Retinal pigment epithelial cell (primary cell): ENCODE measurements around the gene RAB26.

Experiments used
- DNase-seq: peaks from one replicate; pipeline ENCODE4 v3.0.0-alpha.2; 2010; ENCODE audit warnings: low read depth
- H3K4me3 ChIP-seq: 2 replicates; pipeline ENCODE4 v1.5.1; 2011; ENCODE audit warnings: mild to moderate bottlenecking, low read length, control low read depth, moderate library complexity
- CTCF ChIP-seq: conservative IDR thresholded peaks from 2 replicates; pipeline ENCODE4 v1.5.1; 2011; ENCODE audit warnings: low read depth, low read length, control low read depth, inconsistent platforms

Gene RAB26

GRCh38 chr16:2171601-2172178 lies 23.3 kb downstream of the RAB26 start:
- no peak for DNase-seq
- no peak overlapping the region for H3K4me3 ChIP-seq
- no peak for TF ChIP-seq CTCF

DNA sequence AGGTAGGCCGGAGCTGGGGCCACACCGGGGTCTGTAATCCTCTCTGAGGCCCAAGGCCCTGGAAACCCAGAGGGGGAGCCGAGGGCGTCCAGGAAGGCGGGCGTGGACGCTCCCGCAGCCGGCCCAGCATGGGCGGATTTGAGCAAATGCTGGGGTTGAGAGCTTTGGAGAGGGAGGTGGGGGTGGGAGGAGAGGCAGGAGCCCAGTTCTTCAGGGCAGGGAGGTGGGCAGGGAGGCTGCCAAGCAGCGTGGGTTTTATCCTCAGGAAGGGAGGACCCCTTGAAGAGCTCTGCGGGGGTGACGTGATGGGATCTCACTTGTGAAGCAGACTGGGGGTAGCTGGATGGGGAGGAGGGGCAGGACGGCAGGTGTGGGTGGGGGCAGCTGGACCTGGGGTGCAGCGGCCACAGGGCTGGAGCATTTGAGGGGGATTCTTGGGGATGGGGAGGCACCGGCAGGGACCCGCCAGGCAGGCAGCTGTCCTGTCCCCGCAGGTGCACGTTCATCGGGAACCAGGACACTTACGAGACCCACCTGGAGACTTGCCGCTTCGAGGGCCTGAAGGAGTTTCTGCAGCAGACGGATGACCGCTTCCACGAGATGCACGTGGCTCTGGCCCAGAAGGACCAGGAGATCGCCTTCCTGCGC lies 24.4 kb downstream of the RAB26 start:
- no peak for TF ChIP-seq CTCF
- H3K4me3 ChIP-seq = no peak overlapping the region
- DNase-seq = no peak

GRCh38 chr16:2173366-2173765 lies 24.9 kb downstream of the RAB26 start:
- no peak for TF ChIP-seq CTCF
- no peak overlapping the region for H3K4me3 ChIP-seq
- DNase-seq = no peak

DNA sequence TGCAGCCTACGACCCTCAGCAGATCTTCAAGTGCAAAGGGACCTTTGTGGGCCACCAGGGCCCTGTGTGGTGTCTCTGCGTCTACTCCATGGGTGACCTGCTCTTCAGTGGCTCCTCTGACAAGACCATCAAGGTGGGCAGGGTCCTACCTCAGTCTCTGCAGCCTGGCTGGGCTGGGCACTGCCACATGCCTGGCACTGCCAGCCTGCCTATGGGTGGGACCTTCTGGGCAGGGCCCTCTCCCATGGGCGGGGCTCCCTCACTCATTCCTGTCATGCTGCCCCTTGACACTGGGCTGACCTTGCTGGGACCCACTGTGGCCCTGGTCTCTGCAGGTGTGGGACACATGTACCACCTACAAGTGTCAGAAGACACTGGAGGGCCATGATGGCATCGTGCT lies 25.5 kb downstream of the RAB26 start:
- no peak overlapping the region for H3K4me3 ChIP-seq
- no peak for TF ChIP-seq CTCF
- DNase-seq = no peak

DNA sequence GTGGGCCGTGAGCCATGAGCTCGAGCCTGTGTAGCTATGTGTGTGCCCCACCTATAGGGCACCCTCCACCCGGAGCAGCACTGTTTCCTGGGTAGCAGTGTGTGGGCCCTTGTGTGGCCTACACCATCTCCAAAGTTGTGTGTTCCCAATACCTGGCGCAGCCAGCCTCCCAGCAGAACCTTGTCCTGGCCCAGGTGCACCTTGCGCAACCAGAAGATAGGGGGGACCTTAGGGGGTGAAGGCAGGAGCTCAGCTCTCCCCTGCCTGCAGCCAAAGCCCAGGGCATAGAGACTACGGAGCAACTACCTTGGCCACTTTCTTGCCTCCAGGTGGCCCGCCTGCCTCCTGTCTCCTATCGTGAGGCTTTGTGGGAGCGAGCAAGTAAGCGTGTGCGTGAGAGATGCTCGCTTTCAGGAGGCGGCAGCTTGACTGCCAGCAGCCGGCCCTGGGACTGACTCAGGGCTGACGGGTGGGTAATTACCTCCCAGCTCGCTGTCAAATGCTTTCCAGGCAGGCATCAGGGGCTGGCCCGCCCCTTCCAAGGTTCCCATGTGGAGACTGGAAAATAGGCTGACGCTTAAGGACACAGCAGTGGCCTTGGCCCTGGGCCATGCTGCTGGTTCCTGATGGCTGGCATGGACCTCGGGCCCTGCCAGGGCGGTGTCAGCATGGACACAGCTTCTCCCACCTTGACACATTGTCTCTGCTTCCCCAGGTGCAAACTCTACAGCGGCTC lies 26.1 kb downstream of the RAB26 start:
- no peak overlapping the region for H3K4me3 ChIP-seq
- DNase-seq = no peak
- no peak for TF ChIP-seq CTCF

DNA sequence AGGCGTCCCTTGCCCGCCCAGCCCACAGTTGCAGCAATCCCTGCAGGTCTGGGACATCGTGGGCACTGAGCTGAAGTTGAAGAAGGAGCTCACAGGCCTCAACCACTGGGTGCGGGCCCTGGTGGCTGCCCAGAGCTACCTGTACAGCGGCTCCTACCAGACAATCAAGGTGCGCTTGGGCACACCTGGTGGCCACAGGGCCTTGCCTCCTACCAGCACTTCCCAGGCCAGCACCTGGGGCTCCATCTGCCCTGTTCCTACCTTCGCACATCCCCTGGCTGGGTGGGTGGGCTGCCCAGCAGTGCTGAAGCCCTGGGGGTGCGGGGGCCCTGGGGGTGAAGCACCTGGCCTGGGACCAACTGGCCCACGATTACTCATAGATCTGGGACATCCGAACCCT lies 27.0 kb downstream of the RAB26 start:
- TF ChIP-seq CTCF = no peak
- no peak overlapping the region for H3K4me3 ChIP-seq
- no peak for DNase-seq

DNA sequence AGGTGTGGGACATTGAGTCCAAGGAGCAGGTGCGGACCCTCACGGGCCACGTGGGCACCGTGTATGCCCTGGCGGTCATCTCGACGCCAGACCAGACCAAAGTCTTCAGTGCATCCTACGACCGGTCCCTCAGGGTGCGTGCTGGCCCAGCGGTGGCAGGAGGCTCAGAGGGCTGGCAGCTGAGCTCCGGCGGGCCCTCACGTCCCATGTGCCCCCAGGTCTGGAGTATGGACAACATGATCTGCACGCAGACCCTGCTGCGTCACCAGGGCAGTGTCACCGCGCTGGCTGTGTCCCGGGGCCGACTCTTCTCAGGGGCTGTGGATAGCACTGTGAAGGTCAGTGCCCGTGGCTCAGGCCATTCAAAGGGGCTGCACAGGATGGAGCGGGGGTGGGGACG lies 27.6 kb downstream of the RAB26 start:
- TF ChIP-seq CTCF = no peak
- no peak for DNase-seq
- no peak overlapping the region for H3K4me3 ChIP-seq
